Liver (tissue), 9 donors: Measurements from ENCODE around the gene ACOT6. TPM values are rescaled to one million over a fixed set of nuclear protein-coding genes. Genes with fewer than 3 reads are reported as not detected.

ENCODE experiments used
- DNase-seq: peaks from one replicate; pipeline ENCODE4 v3.0.0-alpha.2; 2017; ENCODE audit warnings: low spot score
- H3K27ac ChIP-seq, 2 donors: one replicate each; pipeline ENCODE4 v1.7.0; 2013; ENCODE audit warnings: inconsistent platforms in 2 of 2, low read length in 2 of 2, control low read depth in 1 of 2, low read depth in 1 of 2, mild to moderate bottlenecking in 1 of 2
- H3K27me3 ChIP-seq, 4 donors: one replicate each; pipeline versions ENCODE4 v1.6.1 to v1.7.0; 2013; ENCODE audit warnings: low read length in 3 of 4, inconsistent platforms in 1 of 4, mild to moderate bottlenecking in 1 of 4, moderate library complexity in 1 of 4; ENCODE audit not compliant: control insufficient read depth in 4 of 4, insufficient read depth in 4 of 4
- H3K36me3 ChIP-seq, 4 donors: one replicate each; pipeline versions ENCODE4 v1.6.1 to v1.7.0; 2013; ENCODE audit warnings: low read length in 3 of 4, mild to moderate bottlenecking in 3 of 4, low read depth in 1 of 4, moderate library complexity in 1 of 4; ENCODE audit not compliant: control insufficient read depth in 4 of 4, insufficient read depth in 3 of 4
- H3K4me1 ChIP-seq, 4 donors: one replicate each; pipeline versions ENCODE4 v1.6.1 to v1.7.0; 2013; ENCODE audit warnings: low read length in 3 of 4, mild to moderate bottlenecking in 3 of 4, moderate library complexity in 1 of 4; ENCODE audit not compliant: control insufficient read depth in 4 of 4, insufficient read depth in 4 of 4
- H3K4me3 ChIP-seq, 3 donors: one replicate each; pipeline versions ENCODE4 v1.6.1 to v1.7.0; 2013; ENCODE audit warnings: low read length in 3 of 3, control low read depth in 1 of 3, low read depth in 1 of 3, mild to moderate bottlenecking in 1 of 3
- H3K9ac ChIP-seq, 2 donors: one replicate each; pipeline ENCODE4 v1.7.0; 2013; ENCODE audit warnings: low read length in 2 of 2, mild to moderate bottlenecking in 2 of 2, moderate library complexity in 2 of 2, control low read depth in 1 of 2, low read depth in 1 of 2
- H3K9me3 ChIP-seq, 4 donors: one replicate each; pipeline versions ENCODE4 v1.6.1 to v1.7.0; 2013; ENCODE audit warnings: low read length in 3 of 4; ENCODE audit not compliant: control insufficient read depth in 4 of 4
- ATF3 ChIP-seq: IDR thresholded peaks from 2 replicates; pipeline ENCODE4 v1.6.1; 2016; ENCODE audit warnings: antibody characterized with exemption
- CTCF ChIP-seq: fragments of 150-350 bp; IDR thresholded peaks from 2 replicates; pipeline ENCODE4 v1.5.1; 2017; ENCODE audit warnings: improper control_type of control experiment, low read depth, low read length; ENCODE audit not compliant: missing input control
- EGR1 ChIP-seq, 2 donors: IDR thresholded peaks; 2 replicates each; pipeline ENCODE4 v1.6.1; 2016 to 2018; ENCODE audit warnings: antibody characterized with exemption in 2 of 2, low read depth in 2 of 2
- FOXA1 ChIP-seq: IDR thresholded peaks from 2 replicates; pipeline ENCODE4 v1.6.1; 2016; ENCODE audit warnings: antibody characterized with exemption
- FOXA2 ChIP-seq: IDR thresholded peaks from 2 replicates; pipeline ENCODE4 v1.6.1; 2016; ENCODE audit warnings: antibody characterized with exemption
- GABPA ChIP-seq, 2 donors: IDR thresholded peaks in 1 of 2; conservative IDR thresholded peaks in 1 of 2; 2 replicates each; pipeline ENCODE4 v1.6.1; 2016; ENCODE audit warnings: antibody characterized with exemption in 2 of 2, mild to moderate bottlenecking in 1 of 2, moderate library complexity in 1 of 2
- HNF4A ChIP-seq, 2 donors: conservative IDR thresholded peaks; 2 replicates each; pipeline ENCODE4 v1.6.1; 2016; ENCODE audit warnings: antibody characterized with exemption in 2 of 2, mild to moderate bottlenecking in 2 of 2
- HNF4G ChIP-seq: IDR thresholded peaks from 2 replicates; pipeline ENCODE4 v1.6.1; 2016; ENCODE audit warnings: antibody characterized with exemption
- JUND ChIP-seq, 2 donors: IDR thresholded peaks; 2 replicates each; pipeline ENCODE4 v1.6.1; 2016; ENCODE audit warnings: antibody characterized with exemption in 2 of 2
- MAX ChIP-seq: IDR thresholded peaks from 2 replicates; pipeline ENCODE4 v1.6.1; 2016; ENCODE audit warnings: antibody characterized with exemption
- NR2F2 ChIP-seq: IDR thresholded peaks from 2 replicates; pipeline ENCODE4 v1.6.1; 2016; ENCODE audit warnings: antibody characterized with exemption
- RAD21 ChIP-seq, 2 donors: IDR thresholded peaks; 2 replicates each; pipeline ENCODE4 v1.6.1; 2016; ENCODE audit warnings: antibody characterized with exemption in 2 of 2, mild to moderate bottlenecking in 2 of 2
- REST ChIP-seq: IDR thresholded peaks from 2 replicates; pipeline ENCODE4 v1.6.1; 2016; ENCODE audit warnings: antibody characterized with exemption, mild to moderate bottlenecking
- RXRA ChIP-seq, 2 donors: IDR thresholded peaks; 2 replicates each; pipeline ENCODE4 v1.6.1; 2017 to 2018; ENCODE audit warnings: antibody characterized with exemption in 2 of 2, mild to moderate bottlenecking in 1 of 2
- SP1 ChIP-seq: IDR thresholded peaks from 2 replicates; pipeline ENCODE4 v1.6.1; 2018; ENCODE audit warnings: antibody characterized with exemption, mild to moderate bottlenecking
- TAF1 ChIP-seq: conservative IDR thresholded peaks from 2 replicates; pipeline ENCODE4 v1.6.1; 2016; ENCODE audit warnings: antibody characterized with exemption, mild to moderate bottlenecking
- YY1 ChIP-seq: IDR thresholded peaks from 2 replicates; pipeline ENCODE4 v1.6.1; 2016; ENCODE audit warnings: antibody characterized with exemption, mild to moderate bottlenecking
- ZBTB33 ChIP-seq: IDR thresholded peaks from 2 replicates; pipeline ENCODE4 v1.6.1; 2016; ENCODE audit warnings: antibody characterized with exemption
- WGBS: extraction: QIAGEN DNeasy Blood & Tissue Kit; methylation state at CpG from one replicate; pipeline ENCODE4 v1.1.7; 2013; 5-methylcytosine and 5-hydroxymethylcytosine counted together
- polyA plus RNA-seq, 2 donors: library from polyadenylated mRNA; stranded (reverse) in 1 of 2; unstranded in 1 of 2; fragments of 200-250 nt in 1 of 2; fragments of >200 nt in 1 of 2; fragmentation: Nextera tagmentation in 1 of 2; extraction: Ambion mirVana in 1 of 2; gene quantifications; one replicate each; pipeline versions ENCODE4 v1.2.1 to v1.2.3, GENCODE V29; 2013 to 2015
- total RNA-seq, 2 donors: library from RNA; depleted of rRNA; stranded (reverse); fragments of >200 nt; gene quantifications; one replicate each; pipeline ENCODE4 v1.2.3, GENCODE V29; 2014
- donor health status: healthy.
- donor health status: healthy.
- donor health status: healthy.
- donor health status: healthy.
- donor health status: healthy.

Gene ACOT6
- total and polyA plus RNA-seq, 4 donors, result 0.65 to 1.1 (median 1.1) TPM; not detected in 1

- Histone ChIP-seq H3K27ac (peak overlapping the region; percentile 45 to 96), H3K4me3 (no peak overlapping the region)
Observed at GRCh38 chr14:73610687-73611086, 1.6 kb upstream of the ACOT6 start.

More at GRCh38 chr14:73610687-73611086, 1.6 kb upstream of the ACOT6 start:
- Histone ChIP-seq H3K27me3 (no peaks in the 10 kb centered on the region), H3K9me3 (no peaks in the 10 kb centered on the region), H3K9ac (no peak overlapping the region), H3K36me3 (no peaks in the 10 kb centered on the region), H3K4me1 (peaks cover 0 to 18% (median 10%) of the 10 kb centered on the region in 4 donors)
- 12% methylated on average over 2 of the region's 2 CpGs for WGBS
- TF ChIP-seq ZBTB33 (peak; percentile 17), YY1 (peak; percentile 29), CTCF (no peak), JUND (IDR thresholded peaks at IDR 0.05) (no peak), RAD21 (IDR thresholded peaks at IDR 0.05) (peak in 1 of 2 donors; percentile 14), SP1 (peak; percentile 50), MAX (no peak), TAF1 (no peak), ATF3 (no peak), FOXA1 (no peak), EGR1 (IDR thresholded peaks at IDR 0.05; ENCODE audit: low read depth in 2 of 2) (no peak), NR2F2 (no peak), FOXA2 (no peak), HNF4A (conservative IDR thresholded peaks at IDR 0.05) (peak; percentile 51 to 56), HNF4G (no peak), GABPA (IDR thresholded peaks at IDR 0.05 in 1 of 2, conservative IDR thresholded peaks at IDR 0.05 in 1 of 2) (no peak), REST (peak; percentile 50), RXRA (IDR thresholded peaks at IDR 0.05) (peak; percentile 45 to 61)
- DNase-seq, result no peak
